Activated CD8-positive, alpha-beta memory T cell treated with anti-CD3 and anti-CD28 coated beads for 48 hours (primary cell): ENCODE measurements around the gene CORO6.
"Not testable (repeated sequence)": the region's sequence is repeated elsewhere in the genome, so short reads cannot be mapped to it uniquely, and the experiment has no call there.

ENCODE experiments used
- DNase-seq, 3 experiments: peaks; one replicate each; pipeline ENCODE4 v3.0.0-alpha.2; 2020; ENCODE audit warnings: low read depth in 2 of 3, low spot score in 2 of 3

Gene CORO6

DNA sequence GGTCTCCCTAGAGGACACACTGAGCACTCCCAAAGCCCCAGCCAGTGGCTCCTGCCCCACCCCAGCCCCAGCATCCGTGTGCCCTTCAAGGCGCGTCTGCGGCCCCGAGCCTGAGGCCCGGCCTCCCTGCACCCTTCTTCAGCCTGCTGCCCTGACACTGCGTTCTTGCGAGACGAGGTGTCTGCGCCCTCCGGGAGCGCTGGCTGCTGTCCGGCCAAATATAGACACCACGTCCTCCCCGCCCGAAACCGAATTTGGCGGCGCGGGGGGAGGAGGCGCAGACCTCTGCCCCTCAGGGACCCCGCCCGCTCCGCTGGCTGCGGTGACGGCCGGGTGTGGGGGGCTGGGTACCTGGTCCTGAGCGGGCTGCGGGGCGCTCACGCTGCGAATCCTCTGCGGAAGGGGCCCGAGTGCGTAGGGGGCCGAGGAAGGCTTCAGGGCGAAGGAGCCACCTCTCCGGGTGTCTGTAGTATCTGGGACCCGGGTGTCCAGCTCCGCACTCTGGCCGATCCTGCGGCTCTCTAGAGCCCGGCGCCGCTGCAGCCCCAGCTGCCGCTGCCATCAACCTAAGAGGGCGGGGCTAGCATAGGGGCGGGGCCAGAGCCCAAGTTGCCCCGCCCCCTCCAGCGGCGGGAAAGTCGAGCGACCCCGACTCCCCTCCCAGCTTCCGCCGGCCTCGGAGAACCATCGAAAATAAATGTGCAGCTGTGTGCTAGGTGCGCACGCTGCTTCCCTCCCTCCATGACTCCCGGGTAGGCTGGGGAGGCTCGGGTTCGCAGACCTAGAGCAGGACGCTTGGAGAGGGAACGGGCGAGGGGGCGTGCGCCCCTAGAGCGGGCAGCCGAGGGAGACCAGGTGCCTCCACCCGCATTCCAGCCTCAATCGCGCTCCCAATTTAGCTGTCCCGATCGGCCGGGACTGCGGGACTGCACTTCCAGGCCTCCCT, at the start of gene CORO6:
Gene CORO6 (minus strand): TSS at position 576 of the 946 bp plus-strand sequence. CDS start 1,491 bp downstream, outside the sequence.
- DNase-seq, result peak in 1 of 3 experiments; percentile 59

GRCh38 chr17:29671661-29672060, 48.9 kb upstream of the CORO6 start:
- DNase-seq, result no peak

DNA sequence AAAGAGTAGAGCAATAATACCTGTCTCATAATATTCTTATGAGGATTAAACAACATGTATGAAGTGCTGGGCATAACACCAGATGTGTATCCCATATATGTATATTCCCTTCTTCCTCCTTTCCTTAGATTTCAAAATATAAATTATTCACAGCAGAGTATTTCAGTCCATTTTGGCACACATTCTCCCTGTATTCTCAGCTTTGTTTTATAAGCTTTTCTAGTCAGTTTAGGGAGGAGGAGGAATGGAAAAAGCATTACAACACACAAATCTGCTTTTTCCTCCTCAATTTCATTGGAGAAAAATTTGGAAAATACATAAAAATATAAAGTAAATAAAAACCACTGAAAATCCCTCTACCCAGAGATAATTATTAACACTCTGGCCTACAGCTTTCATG, 46.6 kb upstream of the CORO6 start:
- DNase-seq, result no peak

- no peak for DNase-seq
Observed at GRCh38 chr17:29667969-29668368, 45.3 kb upstream of the CORO6 start.

GRCh38 chr17:29665481-29665810, 42.7 kb upstream of the CORO6 start:
- DNase-seq, result no peak

DNA sequence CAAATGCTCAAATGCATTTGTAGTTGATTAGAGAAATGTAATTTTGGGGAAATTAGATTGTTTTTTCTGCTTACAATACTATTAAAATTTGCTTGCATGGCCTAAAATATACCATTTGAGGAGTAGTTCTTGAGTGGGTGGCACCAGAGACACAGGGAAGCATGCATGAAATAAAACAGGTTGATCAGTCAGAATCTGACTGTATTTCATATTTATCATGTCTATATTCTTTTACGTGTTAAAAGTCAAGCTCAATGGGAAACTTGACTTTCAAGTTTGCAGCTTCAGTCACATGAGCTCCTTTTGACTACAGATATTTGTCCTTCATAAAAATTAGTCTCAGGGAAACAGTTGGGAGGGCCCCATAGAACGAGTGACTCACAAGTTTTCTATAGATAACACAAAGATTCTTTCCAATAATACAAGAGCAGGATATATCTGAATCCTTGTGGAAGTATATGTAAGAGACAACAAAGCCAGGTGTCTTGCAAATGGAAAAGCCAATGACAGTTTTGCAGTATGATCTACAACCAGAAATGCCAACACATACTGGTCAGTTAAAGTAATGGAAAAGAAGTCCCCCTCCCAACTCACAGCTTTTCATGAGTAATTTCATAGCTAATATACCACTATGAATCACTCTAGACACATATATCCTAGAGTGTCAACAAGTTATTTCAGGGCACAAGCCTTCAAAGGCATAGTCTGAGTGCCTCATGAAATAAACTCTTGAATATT, 42.2 kb upstream of the CORO6 start:
- DNase-seq, result no peak

- no peak for DNase-seq
Observed at GRCh38 chr17:29663155-29663554, 40.4 kb upstream of the CORO6 start.

DNA sequence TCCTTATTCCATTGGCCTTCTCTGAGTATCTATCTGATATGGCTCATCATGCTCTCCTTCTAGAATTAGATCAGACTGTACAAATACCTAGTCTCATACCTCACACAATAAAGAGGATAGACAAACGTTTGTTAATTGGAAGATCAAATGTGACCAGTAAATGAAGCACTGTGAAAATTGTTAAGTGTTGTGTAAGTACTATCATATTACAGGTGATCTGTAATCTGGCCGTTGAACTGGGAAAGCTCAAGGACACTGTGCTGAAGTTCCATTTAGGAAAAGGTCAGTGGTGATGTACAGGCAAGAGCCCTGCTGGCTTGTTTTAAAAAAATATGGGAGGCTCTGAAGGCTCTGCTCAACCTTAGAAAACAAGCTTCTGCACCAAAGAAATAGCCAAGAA, 38.5 kb upstream of the CORO6 start:
- DNase-seq, result no peak

GRCh38 chr17:29659155-29659554, 36.4 kb upstream of the CORO6 start:
- DNase-seq, result no peak

- no peak for DNase-seq
Observed at GRCh38 chr17:29655323-29655722, 32.6 kb upstream of the CORO6 start.

DNA sequence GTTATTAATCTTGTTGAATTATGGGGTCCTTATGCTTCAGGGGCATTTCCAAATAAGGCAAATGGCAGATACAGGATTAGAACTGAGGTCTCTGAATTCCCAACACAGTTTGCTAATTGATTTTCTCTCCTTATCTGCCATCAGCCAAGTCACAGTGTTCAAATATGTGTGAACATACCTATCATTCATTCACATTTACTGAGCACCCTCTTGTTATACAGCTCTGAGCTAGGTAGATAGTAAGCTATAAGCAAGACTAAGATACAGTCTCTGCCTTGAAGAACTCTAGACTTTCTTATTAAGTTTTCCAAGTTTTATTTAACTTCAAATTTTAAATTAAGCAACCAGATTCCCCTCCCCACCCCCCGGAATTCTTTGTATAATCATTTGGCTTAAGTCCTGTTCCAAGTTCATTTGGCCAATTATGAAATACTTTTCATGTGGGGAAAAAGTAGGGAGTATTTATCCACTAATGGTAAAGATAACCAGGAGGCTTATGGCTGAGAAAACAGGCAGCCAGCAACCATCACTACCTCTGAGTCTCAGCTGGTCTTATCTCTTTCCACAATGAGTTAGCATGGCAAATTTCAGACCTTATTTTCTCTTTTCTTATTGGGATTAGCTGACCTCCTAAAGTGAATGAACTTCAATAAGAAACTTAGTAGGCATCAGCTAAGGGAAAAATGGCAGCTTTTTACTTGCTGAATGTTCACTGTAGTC, 31.4 kb upstream of the CORO6 start:
- no peak for DNase-seq

GRCh38 chr17:29652976-29653375, 30.3 kb upstream of the CORO6 start:
- no peak for DNase-seq

GRCh38 chr17:29651913-29652312, 29.2 kb upstream of the CORO6 start:
- DNase-seq, result not testable (repeated sequence)

DNA sequence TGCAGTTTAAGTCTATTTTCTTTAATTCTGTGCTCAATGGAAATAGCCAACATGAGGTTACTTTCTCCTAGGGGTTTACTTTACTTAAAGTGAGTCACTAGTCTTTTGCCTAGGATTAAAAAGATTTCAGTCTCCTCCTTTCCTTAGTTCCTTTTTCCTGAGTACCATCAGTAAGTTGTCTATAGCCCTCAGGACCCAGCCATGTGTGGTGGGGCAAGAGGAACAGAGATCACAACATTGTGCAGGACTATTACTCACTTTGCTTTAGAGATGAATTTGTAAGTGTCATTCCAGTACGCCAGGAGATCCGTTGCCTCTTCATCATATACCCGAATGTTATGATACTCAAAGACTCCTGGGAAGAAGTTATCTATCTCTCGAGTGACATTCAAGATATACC, 27.7 kb upstream of the CORO6 start:
- DNase-seq, result no peak

DNA sequence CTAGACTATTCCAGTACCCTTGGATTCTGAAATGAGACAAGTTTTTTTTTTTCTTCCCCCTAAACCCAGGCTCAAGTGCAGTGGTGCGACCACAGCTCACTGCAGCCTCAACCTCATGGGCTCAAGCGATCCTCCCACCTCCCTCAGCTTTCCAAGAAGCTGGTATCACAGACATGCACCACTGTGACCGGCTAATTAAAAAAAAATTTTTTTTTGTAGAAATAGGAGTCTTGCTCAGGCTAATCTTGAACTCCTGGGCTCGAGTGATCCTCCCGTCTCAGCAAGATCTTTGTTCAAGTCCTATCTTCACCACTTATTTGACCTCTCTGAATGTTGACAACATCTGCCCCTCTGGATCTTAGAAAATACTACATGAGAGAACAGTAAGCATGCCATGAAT, 26.6 kb upstream of the CORO6 start:
- no peak for DNase-seq

- DNase-seq, result no peak
Observed at GRCh38 chr17:29648005-29648404, 25.3 kb upstream of the CORO6 start.

GRCh38 chr17:29645515-29646051, 22.9 kb upstream of the CORO6 start:
- DNase-seq, result no peak

- no peak for DNase-seq
Observed at GRCh38 chr17:29643817-29644160, 21.1 kb upstream of the CORO6 start.

GRCh38 chr17:29642171-29642611, 19.5 kb upstream of the CORO6 start:
- no peak for DNase-seq

- no peak for DNase-seq
Observed at GRCh38 chr17:29640981-29641642, 18.4 kb upstream of the CORO6 start.

DNA sequence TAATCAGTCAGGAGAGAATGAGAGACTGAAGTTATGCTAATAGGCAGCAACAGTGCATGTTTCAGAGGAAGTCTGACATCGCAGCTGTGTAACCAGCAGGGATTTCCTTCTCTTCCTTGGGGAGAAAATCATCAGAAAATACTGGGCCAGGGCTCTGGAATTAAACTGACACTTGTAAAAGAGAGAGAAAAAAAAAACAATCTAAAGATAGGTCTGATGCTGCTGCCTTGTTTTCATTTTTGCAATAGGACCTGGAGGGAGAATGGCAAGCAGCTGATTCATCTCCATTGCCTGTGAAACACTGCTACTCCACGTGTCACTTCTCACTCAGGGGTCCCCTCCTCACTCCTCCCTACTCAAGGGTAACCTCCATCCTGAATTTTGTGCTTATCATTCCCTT, 17.7 kb upstream of the CORO6 start:
- no peak for DNase-seq
